ENCODE results near the gene UBASH3A.

The UBASH3A gene

GRCh38 chr21:42403611-42404231, at the start of gene UBASH3A:
Gene UBASH3A, plus strand, starts transcription at chr21:42403902. Its CDS starts 44 bp downstream, at chr21:42403946.
- DNase-seq (ENCODE audit: low spot score) = no peak

GRCh38 chr21:42356046-42356445, 47.7 kb upstream of the UBASH3A start:
- no peak for DNase-seq (ENCODE audit: low spot score)

GRCh38 chr21:42356650-42357049, 47.1 kb upstream of the UBASH3A start:
- no peak for DNase-seq (ENCODE audit: low spot score)

GRCh38 chr21:42357307-42357706, 46.4 kb upstream of the UBASH3A start:
- DNase-seq (ENCODE audit: low spot score) = no peak

- DNase-seq (ENCODE audit: low spot score) = no peak
Measured at GRCh38 chr21:42358261-42358660, 45.4 kb upstream of the UBASH3A start.

- no peak for DNase-seq (ENCODE audit: low spot score)
Measured at GRCh38 chr21:42358937-42359336, 44.8 kb upstream of the UBASH3A start.

- no peak for DNase-seq (ENCODE audit: low spot score)
Measured at GRCh38 chr21:42360317-42360716, 43.4 kb upstream of the UBASH3A start.

- DNase-seq (ENCODE audit: low spot score) = no peak
Measured at GRCh38 chr21:42361286-42361685, 42.4 kb upstream of the UBASH3A start.

GRCh38 chr21:42362198-42362597, 41.5 kb upstream of the UBASH3A start:
- DNase-seq (ENCODE audit: low spot score) = no peak

GRCh38 chr21:42362700-42363099, 41.0 kb upstream of the UBASH3A start:
- DNase-seq (ENCODE audit: low spot score) = no peak

GRCh38 chr21:42363312-42363711, 40.4 kb upstream of the UBASH3A start:
- DNase-seq (ENCODE audit: low spot score) = no peak

- no peak for DNase-seq (ENCODE audit: low spot score)
Measured at GRCh38 chr21:42364304-42364865, 39.3 kb upstream of the UBASH3A start.

GRCh38 chr21:42365770-42366169, 37.9 kb upstream of the UBASH3A start:
- DNase-seq (ENCODE audit: low spot score) = no peak

- peak; percentile 62 for DNase-seq (ENCODE audit: low spot score)
Measured at GRCh38 chr21:42366292-42367010, 37.3 kb upstream of the UBASH3A start, which contains the start of gene TFF1. Gene TFF1, minus strand, starts transcription at chr21:42366535. Its CDS starts 40 bp downstream, at chr21:42366495.

GRCh38 chr21:42367367-42368165, 36.1 kb upstream of the UBASH3A start:
- no peak for DNase-seq (ENCODE audit: low spot score)

GRCh38 chr21:42369821-42370220, 33.9 kb upstream of the UBASH3A start:
- no peak for DNase-seq (ENCODE audit: low spot score)

GRCh38 chr21:42370894-42371654, 32.6 kb upstream of the UBASH3A start:
- DNase-seq (ENCODE audit: low spot score) = no peak

GRCh38 chr21:42373196-42373907, 30.4 kb upstream of the UBASH3A start:
- DNase-seq (ENCODE audit: low spot score) = no peak

- no peak for DNase-seq (ENCODE audit: low spot score)
Measured at GRCh38 chr21:42373908-42374455, 29.7 kb upstream of the UBASH3A start.

GRCh38 chr21:42374457-42374856, 29.2 kb upstream of the UBASH3A start:
- DNase-seq (ENCODE audit: low spot score) = no peak
